HG02571 (cell line): Measurements from ENCODE around the gene HMGXB3.

ENCODE experiments used
- ATAC-seq: cut with Tn5 transposase; IDR thresholded peaks from one replicate; pipeline ENCODE4 v1.9.1; 2021; ENCODE audit warnings: mild to moderate bottlenecking, moderate library complexity; ENCODE audit not compliant: unreplicated experiment

Gene HMGXB3

DNA sequence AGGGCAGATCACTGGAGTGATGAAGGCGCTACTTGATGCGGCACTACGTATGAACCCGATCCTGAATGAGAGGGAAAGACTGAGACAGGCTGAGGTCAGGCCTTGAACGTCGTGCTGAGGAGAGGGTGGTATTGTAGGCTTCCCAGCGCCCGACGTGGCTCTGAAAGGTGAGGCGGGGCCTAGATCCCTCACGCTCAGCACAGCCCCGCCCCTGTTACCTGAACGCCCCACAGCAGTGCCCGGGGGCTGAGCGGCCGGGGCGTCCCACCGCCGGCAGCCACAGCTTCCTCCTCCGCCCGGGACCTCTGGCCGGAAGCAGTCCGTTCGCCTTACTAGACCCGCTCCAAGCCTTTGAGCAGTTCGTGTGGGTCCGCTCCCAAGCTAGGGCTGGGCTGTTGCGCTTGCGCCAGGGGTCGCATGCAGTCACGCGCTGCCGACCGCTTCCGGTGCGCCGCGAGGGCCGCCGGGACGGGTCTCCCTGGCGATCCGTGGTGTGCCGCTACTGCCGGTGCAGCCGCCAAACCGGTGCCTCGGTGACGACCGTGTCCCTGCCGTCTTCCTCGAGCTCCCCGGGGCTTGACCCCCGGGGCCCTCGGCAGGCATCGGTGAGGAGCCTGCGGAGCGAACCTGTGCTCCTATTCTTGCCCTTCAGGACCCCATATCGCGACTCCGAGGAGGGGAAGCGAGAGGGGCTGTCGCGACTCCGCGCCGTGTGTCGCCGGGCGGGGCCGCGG lies at the start of gene HMGXB3, which contains the start of gene TIGD6:
Gene HMGXB3, plus strand, starts transcription at position 484 of the 734 bp plus-strand sequence. CDS start 4,114 bp downstream, outside the sequence.
Gene TIGD6, minus strand, starts transcription at position 399 of the 734 bp plus-strand sequence. CDS start 4,306 bp downstream, outside the sequence.
- peak; percentile 87 for ATAC-seq

DNA sequence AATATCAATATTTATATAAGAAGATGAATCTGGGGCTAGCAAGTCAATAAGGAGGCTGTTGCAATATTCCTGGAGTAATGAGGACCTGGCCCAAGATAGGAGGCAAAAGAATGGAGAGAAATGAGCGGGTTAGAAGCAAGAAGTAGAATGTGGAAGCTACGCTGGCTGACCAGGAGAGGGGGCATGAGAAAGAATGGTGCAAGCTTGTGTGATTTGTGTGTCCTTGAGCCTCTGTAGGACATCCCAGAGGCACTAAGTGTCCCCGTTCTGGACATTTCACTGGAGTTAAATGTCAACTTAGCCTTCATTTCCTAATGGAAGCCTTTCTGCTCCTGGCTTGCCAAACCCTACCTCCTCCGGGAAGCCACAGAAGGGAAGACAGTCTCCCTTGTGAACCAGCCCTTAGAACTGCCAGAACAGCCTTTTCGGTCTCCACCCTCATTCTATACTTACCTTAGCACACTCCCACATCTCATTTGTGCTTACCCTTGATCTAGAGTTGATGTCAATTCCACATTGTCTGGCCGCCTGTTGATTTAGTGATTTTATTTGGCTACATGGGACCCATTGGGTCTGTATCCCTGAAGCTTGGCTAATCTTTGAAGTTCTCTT lies 49.3 kb upstream of the HMGXB3 start:
- no peak for ATAC-seq

- no peak for ATAC-seq
These were observed 47.0 kb upstream of the HMGXB3 start for GRCh38 chr5:149953436-149954121.

DNA sequence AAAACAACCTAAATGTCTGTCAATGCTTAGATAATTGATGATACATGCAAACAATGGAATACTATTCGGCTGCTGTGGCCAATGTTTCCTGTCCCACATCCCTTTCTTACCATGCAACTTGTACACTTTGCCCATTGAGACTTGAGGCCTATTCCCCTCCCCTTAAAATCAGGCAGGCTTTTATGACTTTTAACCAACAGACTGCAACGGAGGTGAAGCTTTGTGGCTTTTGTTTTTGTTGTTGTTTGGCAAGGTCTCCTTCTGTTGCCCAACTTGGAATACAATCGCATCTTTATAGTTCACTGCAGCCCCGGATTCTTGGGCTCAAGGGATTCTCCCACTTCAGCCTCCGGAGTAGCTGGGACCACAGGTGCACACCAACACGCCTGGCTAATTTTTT lies 45.7 kb upstream of the HMGXB3 start:
- no peak for ATAC-seq

GRCh38 chr5:149956685-149957084 lies 43.9 kb upstream of the HMGXB3 start:
- no peak for ATAC-seq

DNA sequence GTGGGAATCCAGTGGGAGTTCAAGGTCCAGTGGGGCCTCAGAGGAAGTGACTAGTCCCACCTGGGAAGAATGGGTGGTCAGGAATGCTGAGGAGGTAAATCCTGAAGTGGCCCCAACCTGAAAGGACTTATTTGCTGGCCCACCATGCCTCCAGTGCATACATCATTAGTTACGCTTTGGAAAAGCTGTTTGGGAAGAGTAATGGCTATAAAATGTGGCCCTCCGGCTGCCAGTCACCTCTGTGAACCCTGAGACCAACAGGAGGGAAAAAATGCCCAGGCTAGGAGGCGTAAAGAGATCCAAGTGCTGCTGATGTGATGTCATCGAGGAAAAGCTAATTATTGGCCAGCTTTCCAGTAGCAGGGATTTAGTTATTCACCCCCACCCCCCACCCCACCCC lies 42.7 kb upstream of the HMGXB3 start:
- ATAC-seq = no peak

GRCh38 chr5:149959406-149960236 lies 40.9 kb upstream of the HMGXB3 start:
- no peak for ATAC-seq

DNA sequence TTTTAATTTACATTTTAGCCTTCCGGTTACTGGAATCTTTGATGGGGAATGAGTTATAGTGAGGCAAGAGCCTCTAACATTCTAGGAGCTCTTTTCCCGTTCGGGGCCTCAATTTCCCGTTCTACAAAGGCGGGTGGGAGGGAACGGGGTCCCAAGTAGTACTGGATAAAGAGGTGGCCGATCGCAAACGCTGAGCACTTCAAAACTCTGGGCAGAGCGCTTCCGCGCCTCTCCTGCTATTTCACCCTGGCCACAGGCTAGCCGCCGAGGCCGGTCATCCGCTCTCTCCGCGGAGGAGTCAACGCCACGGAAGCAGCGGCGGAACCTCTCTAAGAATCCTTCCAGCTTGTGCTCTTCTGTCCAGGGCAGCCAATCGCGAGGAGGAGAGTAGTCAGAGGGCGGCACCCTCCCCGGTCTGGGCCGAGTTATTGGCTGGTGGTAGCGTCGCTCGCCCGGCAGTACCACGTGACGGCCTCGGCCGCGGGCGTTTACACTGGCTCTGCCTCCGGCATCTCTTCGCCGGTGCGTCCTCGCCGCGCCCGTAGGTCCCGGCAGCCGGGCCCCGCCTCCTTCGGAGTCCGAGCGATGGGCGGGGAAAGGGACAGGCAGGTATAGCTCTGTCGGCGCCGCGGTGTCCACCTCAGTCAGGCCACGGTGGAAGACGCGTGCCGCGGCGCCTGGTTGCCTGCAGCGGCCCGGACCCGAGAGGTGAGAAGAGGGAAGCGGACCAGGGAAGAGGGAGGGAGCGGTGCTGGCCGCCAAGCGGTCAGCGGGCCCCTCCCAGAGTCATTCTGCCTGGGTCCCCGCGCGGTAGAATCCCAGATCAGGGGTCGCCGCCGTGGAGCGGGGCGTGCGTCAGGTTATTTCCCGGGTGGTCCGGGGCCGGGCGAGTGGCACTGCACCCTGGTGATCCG lies 40.0 kb upstream of the HMGXB3 start, which contains the start of gene SLC26A2:
Gene SLC26A2, plus strand, starts transcription at position 487 of the 914 bp plus-strand sequence. CDS start 16,895 bp downstream, outside the sequence.
- ATAC-seq = peak; percentile 99

GRCh38 chr5:149961186-149961685 lies 39.3 kb upstream of the HMGXB3 start:
- ATAC-seq = no peak

DNA sequence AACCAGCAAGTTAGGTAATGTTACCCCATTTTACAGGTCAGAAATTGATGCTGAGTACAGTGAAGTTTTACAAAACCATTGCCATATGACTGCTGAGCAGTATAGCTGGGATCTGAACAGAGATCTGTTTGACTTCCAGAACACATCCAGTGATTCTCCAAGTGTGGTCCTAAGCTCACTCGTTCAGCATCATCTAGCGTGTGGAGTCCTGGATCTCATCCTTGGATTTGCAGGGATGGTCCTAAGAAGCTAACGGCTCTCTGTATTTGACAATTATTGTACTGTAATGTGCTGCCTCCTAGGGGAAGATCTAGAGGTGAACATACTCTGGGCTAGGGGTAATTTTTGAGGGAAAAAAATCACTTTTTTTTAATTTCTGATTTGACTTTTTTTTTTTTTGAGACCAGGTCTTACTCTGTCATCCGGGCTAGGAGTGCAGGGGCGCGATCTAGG lies 38.6 kb upstream of the HMGXB3 start:
- ATAC-seq = no peak

GRCh38 chr5:149962601-149963300 lies 37.8 kb upstream of the HMGXB3 start:
- ATAC-seq = no peak

DNA sequence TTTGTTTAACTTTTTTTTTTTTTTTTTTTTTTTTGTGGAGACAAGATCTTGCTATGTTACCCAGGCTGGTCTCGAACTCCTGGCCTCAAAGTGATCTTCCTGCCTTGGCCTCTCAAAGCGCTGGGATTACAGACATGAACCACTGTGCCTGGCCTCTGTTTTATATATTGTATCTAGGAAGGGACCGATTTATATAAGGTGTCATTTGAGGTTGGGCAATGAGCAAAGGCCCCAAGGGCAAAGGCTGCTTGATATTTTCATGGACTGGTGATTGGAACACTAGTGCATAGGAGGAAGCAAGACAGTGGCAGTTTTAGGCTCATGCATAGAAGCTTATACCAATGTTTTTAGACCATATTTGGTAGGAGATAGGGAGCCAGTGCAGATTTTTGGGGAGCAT lies 36.8 kb upstream of the HMGXB3 start:
- no peak for ATAC-seq

GRCh38 chr5:149966946-149967345 lies 33.6 kb upstream of the HMGXB3 start:
- no peak for ATAC-seq

DNA sequence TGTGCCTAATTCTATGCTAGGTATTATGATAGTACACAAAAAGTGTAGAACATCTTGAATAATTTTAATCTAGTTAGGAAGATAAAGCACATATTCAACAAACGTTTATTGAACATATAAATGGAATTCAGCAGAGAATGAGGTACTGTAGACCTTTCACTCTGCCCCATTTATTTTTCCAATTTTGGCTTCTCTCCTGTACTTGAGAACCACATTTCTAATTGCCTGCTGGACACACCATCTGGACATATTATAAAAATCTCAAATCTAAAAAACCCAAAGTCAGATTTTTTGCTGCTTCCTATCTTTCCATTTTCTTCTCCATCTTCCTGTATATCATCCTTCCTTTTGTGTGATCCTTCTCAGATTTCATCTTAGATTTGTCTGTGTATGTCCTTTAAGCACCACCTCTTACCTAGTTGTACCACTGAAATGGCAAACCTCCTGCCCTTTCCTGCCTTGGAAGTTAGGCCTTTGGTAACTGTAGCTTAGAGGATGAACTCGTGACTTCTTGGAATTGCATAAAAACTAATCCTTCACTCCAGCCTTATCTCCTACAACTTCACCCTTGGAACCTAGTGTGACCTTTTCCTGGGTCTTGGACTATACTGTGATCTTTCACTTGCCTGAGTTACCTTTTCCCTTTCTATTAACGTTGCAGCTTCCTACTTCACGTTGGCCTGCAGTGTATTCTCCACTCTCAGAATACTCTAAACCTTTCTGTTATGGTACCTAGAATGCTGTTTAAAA lies 31.2 kb upstream of the HMGXB3 start:
- ATAC-seq = no peak

DNA sequence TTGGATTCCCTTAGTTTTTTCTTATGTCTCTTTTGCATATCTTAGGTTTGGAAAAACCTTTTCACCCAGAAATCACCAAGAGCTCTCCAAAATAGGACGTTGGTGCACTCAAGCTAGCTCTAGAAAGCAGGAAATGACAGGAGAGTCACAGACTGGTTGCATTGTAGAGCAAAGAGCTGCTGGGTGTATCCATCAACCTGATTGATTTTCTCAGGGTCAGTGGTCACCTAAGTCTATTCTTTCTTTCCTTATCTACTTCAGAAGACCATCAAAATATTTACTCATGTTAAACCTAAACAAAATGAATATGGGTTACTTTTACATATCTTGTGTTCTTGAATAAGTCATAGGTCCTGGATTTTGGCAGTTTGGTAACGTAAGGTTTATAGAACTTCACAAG lies 25.1 kb upstream of the HMGXB3 start:
- no peak for ATAC-seq

DNA sequence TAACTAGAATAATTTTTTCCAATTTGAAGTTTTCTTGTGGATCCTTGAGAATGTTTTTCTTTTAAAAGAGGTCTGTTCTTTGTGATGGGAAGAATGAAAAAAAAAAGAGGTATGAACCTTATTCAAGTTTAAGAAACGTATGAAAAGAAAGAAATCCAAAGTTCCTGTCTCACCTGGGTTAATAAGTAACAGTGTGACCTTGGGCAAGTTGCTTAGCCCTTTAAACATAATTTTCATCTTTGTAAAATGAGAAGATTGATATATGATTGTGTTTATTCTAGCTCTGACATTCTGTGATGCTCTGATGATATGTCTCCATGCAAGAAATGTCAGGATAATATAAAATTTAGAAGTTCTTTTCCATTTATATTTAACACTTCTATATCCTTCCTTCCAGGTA lies 20.6 kb upstream of the HMGXB3 start:
- ATAC-seq = no peak

- ATAC-seq = no peak
These were observed 19.3 kb upstream of the HMGXB3 start for GRCh38 chr5:149981206-149981605.

- ATAC-seq = no peak
These were observed 18.0 kb upstream of the HMGXB3 start for GRCh38 chr5:149982505-149982904.
